GM18502 (cell line): Measurements from ENCODE around the gene TMEM219.
A peak's percentile ranks its signal among the peaks of the same experiment; 100 is the strongest.

ENCODE experiments used
- ATAC-seq: cut with Tn5 transposase; IDR thresholded peaks from one replicate; pipeline ENCODE4 v1.9.1; 2021; ENCODE audit warnings: mild to moderate bottlenecking; ENCODE audit not compliant: unreplicated experiment, poor library complexity

The TMEM219 gene

GRCh38 chr16:29993903-29994599, 32.2 kb downstream of the TMEM219 start:
- ATAC-seq, result no peak

GRCh38 chr16:29994600-29995323, 32.9 kb downstream of the TMEM219 start:
- ATAC-seq, result peak; percentile 32

GRCh38 chr16:29995324-29995910, 33.5 kb downstream of the TMEM219 start, which contains the start of gene HIRIP3:
HIRIP3 (minus strand) TSS chr16:29995617; CDS start chr16:29995605, 12 bp downstream.
- ATAC-seq, result peak; percentile 54

GRCh38 chr16:29995911-29996765, 34.3 kb downstream of the TMEM219 start, which contains the start of gene INO80E:
INO80E (plus strand) TSS chr16:29996241; CDS start chr16:29996311, 70 bp downstream.
- ATAC-seq, result peak; percentile 91

- no peak for ATAC-seq
Measured at GRCh38 chr16:29996766-29997250, 34.9 kb downstream of the TMEM219 start.

- no peak for ATAC-seq
Measured at GRCh38 chr16:29999605-30000004, 37.7 kb downstream of the TMEM219 start.

- ATAC-seq, result no peak
Measured at GRCh38 chr16:30000735-30001631, 39.1 kb downstream of the TMEM219 start.

GRCh38 chr16:30002614-30003346, 40.9 kb downstream of the TMEM219 start:
- ATAC-seq, result no peak

- ATAC-seq, result no peak
Measured at GRCh38 chr16:30003670-30004423, 42.0 kb downstream of the TMEM219 start.

- ATAC-seq, result no peak
Measured at GRCh38 chr16:30004424-30004776, 42.5 kb downstream of the TMEM219 start.

- no peak for ATAC-seq
Measured at GRCh38 chr16:30004811-30005242, 42.9 kb downstream of the TMEM219 start.

- no peak for ATAC-seq
Measured at GRCh38 chr16:30005341-30006094, 43.6 kb downstream of the TMEM219 start.

GRCh38 chr16:30006095-30006473, 44.2 kb downstream of the TMEM219 start:
- no peak for ATAC-seq

GRCh38 chr16:30006659-30007377, 44.9 kb downstream of the TMEM219 start:
- ATAC-seq, result no peak

GRCh38 chr16:30007378-30007895, 45.6 kb downstream of the TMEM219 start:
- ATAC-seq, result no peak
